Caki2 (cell line): ENCODE measurements around the gene ZNF805. TPM values are rescaled to one million over a fixed set of nuclear protein-coding genes. Genes with fewer than 3 reads are reported as not detected.
"Not testable (repeated sequence)": the region's sequence is repeated elsewhere in the genome, so short reads cannot be mapped to it uniquely, and the experiment has no call there.

Experiments
- DNase-seq: peaks from one replicate; pipeline ENCODE4 v3.0.0-alpha.2; 2015; ENCODE audit warnings: low read depth
- in situ Hi-C: cut with HindIII; loops from 2 replicates; pipeline ENCODE4 v1.10.0; 2016; ENCODE audit warnings: low sequenced_read_pairs, low pct_unique_long_range_greater_than_20kb, mixed read lengths
- total RNA-seq: library from RNA; depleted of rRNA; stranded (reverse); fragments of >200 nt; shearing (Covaris generic); gene quantifications from 2 replicates; pipeline ENCODE4 v1.2.3, GENCODE V29; 2014; ENCODE audit warnings: low replicate concordance

Gene ZNF805
- total RNA-seq, 1 experiment from 2014 or later = 9.0 TPM

DNA sequence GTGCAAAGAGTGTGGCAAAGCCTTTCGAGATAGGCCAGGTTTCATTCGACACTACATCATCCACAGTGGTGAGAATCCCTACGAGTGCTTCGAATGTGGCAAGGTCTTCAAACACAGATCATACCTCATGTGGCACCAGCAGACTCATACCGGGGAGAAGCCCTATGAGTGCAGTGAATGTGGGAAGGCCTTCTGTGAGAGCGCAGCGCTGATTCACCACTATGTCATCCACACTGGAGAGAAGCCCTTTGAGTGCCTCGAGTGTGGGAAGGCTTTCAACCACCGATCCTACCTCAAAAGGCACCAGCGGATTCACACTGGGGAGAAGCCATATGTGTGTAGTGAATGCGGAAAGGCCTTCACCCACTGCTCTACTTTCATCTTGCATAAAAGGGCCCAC lies 13.3 kb downstream of the ZNF805 start:
- DNase-seq, in situ Hi-C loops: not testable (repeated sequence)

DNA sequence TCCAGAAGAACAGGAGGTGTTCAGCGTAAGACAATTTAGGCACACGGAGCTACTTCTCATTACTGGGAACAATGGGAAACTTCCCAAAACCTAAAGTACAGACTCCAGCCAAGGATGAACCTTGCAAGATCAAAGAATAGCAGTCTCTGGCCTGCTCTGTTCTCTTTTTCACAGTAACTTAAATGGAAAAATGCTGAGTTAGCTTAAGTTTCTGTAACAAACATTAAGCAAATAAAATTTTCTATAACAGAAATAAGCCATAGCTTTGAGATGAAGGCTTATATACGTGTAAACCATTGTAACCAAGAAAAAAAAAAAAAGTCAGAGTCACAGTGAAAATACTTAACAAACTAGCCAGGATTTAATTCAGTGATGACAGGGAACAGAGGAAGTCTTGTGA lies 21.6 kb downstream of the ZNF805 start:
- no peak for DNase-seq
- in situ Hi-C loops = no loop called here

DNA sequence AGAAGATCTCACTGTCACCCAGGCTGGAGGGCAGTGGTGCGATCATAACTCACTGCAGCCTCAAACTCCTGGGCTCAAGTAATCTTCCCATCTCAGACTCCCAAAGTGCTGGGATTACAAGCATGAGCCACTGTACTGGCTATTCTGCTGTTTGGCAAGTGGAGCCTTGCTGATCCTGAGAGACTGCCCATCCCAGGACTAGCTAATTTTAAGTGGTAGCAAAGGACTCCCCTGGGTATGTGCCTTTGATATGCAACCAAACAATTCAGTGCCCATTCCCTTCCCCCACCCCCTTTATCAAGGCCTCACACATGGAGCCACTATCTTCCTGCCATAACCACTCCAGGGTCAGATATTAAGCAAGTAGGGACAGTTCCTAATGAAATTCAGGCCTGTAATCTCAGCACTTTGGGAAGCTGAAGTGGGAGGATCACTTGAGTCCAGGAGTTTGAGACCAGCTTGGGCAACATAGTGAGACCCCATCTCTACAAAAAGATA lies 22.9 kb downstream of the ZNF805 start:
- DNase-seq = no peak
- in situ Hi-C loops = no loop called here

DNA sequence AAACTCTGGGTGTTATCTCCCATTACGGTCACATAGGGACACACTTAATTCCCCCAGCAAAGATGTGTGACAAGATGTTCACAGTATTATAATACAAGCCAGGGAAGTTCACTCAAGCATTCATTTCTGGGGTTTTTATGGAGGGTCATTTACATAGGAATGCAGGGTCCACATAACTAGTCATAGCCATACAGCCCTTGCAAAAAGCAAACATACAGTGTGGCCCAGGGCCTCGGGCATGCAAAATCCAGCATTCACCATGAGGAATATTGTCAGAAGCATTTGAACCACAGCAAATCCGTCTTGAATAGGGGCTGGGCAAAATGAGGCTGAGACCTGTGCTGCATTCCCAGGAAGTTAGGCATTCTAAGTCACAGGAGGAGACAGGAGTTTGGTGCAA lies 26.9 kb downstream of the ZNF805 start:
- in situ Hi-C loops = no loop called here
- DNase-seq = peak; percentile 41

DNA sequence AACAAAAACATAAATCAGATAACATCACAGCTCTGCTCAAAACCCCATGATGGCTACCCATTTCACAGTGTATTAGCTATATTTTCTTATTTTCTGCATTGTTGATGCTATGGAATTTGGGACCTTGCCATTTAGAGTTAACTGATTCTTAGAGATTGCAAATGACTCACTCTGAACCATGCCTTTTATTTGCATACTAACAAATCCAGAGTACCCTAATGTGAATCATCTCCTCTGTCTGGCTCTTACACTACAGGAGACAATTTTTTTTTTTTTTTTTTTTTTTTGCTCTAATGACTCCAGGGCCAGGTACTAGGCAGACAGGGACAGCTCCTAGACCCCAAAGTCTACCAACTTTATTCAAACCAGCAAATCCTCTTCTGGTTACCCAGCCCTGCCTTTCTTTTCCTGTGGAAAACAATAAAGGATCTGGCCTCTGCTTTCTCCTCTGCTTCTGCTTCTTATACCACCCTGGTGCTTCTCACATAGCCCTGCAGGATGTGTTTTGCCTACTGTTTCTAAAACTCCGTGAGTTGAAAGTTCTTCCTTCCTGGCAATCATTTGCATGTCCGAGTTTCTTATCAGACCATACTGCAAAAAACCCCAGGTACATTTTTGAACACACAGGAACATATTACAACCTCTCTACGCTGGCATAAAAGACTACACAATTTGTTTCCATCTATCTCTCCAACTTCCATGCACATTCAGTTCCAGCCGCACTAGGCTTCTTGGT lies 29.3 kb downstream of the ZNF805 start:
- in situ Hi-C loops = no loop called here
- peak; percentile 52 for DNase-seq

DNA sequence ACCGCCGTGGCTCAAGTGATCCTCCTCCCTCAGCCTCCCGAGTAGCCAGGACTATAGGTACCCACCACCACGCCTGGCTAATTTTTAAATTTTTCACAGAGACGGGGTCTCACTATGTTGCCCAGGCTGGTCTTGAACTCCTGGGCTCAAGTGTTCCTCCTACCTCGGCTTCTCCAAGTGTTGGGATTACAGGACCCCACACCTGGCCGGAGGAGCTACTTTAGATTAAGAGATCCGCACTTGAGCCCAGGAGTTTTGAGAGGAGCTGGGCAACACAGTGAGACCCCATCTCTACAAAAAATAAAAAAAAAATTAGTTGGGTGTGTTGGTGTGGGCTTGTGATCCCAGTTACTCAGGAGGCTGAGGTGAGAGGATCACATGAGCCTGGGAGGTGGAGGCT lies 30.8 kb downstream of the ZNF805 start:
- DNase-seq = no peak
- in situ Hi-C loops = no loop called here

DNA sequence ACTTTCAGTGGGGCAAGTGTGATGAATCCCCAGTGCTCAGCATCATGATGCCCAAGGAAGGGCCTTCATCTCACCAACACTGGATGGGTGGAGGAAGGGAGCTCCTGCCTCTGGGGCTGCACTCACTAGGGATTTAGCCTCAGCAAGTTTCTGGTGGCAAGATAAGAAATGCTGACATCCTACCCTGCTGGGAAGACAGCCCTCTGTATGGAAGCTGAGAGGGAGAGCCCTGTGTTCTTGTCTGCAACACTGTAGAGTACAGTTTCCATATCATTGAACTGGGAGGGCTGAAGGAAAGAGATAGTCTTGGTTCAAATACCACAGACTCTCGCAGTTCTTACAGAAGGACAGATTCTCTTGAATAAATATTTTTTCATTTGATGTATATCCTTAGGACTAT lies 32.6 kb downstream of the ZNF805 start:
- in situ Hi-C loops = no loop called here
- DNase-seq = no peak

DNA sequence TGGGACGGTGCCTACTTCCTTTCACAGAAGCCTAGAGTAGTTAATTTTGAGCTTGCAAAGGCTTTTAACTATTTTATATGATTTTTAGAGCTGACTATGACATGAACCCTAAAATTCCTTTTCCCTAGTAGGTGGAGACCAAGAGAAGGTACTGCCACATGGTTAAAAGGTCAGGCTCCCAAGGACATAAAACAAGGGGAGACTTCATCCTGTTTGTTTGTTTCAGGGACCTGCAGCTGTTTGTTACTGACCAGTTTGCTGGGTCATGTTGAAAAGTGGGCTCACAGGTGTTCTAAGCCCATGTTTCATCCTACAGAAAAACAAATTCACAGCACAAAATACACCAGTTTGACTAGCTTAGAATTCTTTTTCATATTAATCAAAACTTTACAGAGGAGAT lies 36.0 kb downstream of the ZNF805 start:
- in situ Hi-C loops = no loop called here
- DNase-seq = no peak

DNA sequence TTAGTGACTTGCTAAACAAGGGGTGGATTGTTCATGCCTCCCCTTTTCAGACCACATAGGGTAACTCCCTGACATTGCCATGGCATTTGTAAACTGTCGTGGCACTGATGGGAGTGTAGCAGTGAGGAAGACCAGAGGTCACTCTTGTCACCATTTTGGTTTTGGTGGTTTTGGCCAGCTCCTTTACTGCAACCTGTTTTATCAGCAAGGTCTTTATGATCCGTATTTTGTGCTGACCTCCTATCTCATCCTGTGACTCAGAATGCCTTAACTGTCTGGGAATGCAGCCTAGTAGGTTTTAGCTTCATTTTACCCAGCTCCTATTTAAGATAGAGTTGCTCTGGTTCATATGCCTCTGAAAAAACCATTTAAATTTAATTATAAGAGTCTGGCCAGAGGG lies 38.0 kb downstream of the ZNF805 start:
- in situ Hi-C loops = not testable (repeated sequence)
- DNase-seq = peak; percentile 36

DNA sequence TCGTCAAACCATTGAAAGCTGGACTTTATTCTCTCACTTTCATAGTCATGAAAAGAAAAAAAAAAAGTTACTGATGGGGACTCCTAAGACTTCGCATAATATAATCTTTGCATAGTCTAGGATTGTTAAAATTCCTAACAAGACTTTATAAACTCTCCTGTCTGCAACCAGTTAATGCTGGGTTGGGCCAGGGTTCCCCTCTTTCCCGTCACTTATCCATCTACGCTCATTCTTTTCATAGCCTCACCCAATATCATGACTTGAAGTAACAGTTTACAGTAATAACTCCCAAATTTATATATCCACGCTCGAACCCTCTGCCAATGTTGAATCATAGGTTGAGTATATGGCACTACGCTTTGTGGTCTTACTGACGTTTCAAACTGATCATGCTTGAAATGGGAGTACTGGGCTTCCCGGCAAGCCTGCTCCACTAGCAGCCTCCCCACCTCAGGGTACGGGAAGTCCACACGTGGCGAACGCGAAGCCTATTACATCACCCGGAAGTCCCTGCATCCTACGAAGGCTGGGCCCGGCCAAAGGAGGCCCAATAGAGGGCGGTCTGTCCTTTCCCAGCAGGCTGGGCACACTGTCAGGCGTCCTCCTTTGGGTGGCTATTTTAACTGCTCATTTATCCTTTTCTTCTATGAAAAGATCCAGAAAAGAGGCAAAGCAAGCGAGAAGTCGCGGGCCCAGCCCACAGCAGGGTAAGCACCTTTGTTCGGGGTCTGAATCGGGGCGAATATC lies 39.2 kb downstream of the ZNF805 start:
- DNase-seq = peak; percentile 93
- in situ Hi-C loops = no loop called here

DNA sequence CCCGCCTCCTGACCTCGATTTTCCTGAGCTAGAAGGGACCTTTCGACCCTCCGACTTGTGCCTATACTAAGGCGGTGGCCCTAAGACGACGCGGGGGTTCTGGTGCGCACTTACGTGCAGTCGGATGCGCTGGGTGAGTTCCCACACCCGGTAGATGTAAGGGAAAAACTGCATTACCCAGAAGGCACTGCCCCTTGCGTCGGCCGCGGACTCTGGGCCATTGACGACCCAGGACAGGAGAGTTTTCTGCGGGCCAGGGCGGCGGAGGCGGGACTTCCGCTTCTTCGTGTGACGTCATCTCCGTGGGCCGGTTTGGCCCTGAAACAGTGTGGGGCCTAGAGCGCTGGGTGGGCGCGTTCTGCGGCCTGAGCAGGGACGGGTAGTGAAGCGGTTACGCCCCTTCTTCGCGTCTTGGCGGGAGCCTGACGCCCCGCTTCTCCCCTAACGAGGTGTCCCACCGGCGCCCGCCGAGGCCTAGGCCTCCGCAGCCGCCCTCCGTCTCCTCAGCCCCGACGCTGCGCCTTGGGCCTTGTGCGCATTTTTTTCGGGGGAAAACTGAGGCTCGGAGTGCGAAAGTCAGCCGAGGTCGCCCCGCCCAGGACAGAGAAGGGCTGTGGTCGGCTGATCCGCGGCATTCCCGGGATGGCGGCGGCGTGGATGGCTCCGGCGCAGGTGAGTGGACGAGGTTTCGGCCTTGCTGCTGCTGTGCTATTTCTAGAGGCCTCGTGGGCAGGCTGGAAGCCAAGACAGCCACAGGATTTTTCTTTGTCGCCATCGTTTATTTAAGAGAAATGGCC lies 39.9 kb downstream of the ZNF805 start, which contains the start of gene ZNF460:
Gene ZNF460, plus strand, starts transcription at position 321 of the 797 bp plus-strand sequence. Its CDS starts 322 bp downstream, at position 643.
- DNase-seq = peak; percentile 96
- in situ Hi-C loops = no loop called here

DNA sequence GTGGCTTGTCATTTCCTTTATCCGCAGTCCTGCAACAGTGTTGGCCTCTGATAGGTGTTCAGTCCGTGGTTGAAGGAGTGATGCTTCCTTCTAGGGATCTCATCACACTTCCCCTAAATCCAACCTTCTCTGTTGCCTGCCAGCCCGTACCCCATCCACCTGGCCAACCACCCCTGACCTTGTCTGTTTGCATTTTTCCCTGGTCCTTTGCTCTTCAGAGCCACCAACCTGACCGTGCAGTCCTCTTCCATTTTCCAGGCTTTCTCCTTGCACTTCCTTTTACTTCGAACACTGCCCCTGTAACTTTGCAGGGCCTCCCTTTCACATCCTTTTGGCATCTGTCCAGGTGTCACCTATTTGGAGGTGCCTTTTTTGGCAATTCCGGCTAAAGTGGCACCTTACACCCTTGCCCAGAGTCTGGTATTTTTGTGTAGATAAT lies 40.5 kb downstream of the ZNF805 start:
- in situ Hi-C loops = no loop called here
- peak; percentile 47 for DNase-seq

DNA sequence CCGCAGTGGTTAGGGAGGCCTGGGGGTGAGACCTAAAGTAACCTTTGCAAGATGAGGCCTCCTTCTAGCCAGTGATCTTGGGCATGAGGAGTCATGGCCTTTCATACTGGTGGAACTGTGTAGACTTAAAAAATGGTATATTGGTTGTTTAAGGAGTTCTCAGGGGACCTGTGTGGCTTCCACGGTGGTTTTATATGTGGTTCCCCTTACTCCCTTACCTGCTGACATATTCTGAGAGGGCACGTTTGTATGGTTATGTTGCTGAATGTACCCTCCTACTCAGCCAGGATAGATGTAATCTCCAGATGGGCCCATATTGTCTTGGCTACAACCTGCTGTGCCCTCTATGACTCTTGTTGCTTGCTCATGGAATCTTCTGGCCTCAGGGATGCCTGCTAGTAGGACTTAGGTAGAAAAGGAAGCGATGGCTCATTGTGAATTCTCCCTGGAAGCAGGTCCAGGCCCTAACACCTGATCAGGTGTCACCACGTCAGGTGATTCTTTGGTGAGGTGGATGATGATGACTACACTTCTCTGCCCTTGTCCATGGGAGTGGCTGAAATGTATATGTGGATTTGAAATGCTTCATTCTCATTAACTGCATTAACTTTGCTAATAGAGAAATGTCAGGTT lies 41.7 kb downstream of the ZNF805 start:
- in situ Hi-C loops = no loop called here
- DNase-seq = no peak

DNA sequence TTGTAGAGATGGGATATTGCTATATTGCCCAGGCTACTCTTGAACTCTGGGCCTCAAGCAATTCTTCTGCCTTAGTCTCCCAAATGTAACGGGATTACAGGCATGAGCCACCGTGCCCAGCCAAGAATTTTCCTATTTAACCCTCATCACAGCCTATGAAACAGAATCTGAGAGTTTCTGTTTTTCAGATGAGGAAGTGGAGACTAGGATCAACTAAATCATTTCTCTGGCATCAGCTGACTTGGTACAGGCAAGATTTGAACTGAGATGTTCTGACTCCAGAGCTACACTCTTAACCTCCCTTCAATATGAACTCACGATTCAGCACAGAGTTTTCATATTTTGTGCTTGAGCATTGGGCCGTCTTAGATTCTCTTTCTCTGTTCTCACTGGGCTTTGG lies 47.9 kb downstream of the ZNF805 start:
- DNase-seq = no peak
- in situ Hi-C loops = no loop called here

DNA sequence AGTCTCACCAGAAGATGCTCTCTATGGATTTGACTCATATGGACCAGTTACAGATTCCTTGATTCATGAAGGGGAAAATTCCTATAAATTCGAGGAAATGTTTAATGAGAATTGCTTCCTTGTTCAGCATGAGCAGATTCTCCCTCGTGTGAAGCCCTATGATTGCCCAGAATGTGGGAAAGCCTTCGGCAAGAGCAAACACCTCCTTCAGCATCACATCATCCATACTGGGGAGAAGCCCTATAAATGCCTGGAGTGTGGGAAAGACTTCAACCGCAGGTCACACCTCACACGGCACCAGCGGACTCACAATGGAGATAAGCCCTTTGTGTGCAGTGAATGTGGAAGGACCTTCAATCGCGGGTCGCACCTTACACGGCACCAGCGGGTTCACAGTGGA lies 50.5 kb downstream of the ZNF805 start:
- in situ Hi-C loops = no loop called here
- no peak for DNase-seq

DNA sequence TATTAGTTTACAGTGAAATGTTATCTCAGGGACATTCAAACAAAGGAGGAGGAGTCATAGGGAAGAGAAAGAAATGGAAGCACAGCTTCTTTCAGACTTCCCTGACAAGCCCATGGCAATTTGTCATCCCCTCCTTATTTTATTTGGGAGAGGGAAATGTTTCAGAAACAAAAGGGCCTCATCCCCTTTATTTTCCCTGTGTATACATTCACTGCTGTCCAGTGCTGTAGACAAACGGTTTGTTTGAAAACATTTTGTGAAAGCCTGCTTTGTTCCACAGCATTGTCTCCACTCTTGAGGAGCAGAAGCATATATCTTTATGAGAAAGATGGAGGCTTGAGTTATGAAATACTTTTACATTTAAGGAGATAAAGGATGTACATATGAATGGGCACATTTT lies 52.1 kb downstream of the ZNF805 start:
- in situ Hi-C loops = no loop called here
- no peak for DNase-seq

DNA sequence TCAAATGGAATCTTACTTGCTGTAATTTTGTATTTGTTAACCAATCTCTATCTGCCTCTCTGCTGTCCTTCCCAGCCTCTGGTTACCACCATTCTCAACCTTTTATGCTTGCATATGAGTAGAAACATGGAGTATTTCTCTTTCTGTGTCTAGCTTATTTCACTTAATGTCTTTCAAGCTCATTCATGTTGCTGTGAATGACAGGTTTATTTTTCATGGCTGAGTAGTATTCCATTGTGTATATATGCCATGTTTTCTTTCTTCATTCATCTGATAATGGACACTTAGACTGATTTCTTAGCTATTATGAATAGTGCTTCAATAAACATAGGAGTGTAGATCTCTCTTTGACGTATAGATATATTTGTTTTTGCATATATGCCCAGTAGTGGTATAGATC lies 53.3 kb downstream of the ZNF805 start:
- no peak for DNase-seq
- in situ Hi-C loops = no loop called here

DNA sequence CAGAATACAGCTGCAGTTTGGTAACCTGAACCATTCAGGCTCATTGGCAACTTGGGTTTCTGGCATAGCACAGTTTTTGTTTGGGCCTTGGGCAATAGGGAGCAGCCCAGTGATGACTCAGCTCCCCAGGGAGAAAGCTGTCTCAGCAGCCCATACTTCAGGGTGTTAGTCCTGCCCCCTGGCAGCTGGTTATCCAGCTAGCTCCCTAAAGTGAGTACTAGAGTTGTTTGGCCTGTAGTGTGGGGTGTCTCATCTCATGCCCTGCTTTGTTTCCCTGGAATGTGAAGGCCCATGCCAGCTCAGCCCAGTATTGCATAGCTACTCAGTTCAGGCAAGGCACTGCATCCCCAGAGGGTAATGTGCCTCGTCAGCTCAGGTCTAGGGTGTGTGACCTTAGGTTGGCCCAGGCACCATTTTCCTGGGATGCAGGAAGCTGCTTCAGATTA lies 61.6 kb downstream of the ZNF805 start:
- DNase-seq = no peak

More for the DNA sequence above, 61.6 kb downstream of the ZNF805 start:
- in situ Hi-C loops = no loop called here
